Liver (tissue), 9 donors: ENCODE measurements around the gene FRS3. TPM values are rescaled to one million over a fixed set of nuclear protein-coding genes. Genes with fewer than 3 reads are reported as not detected.

Experiments
- DNase-seq: peaks from one replicate; pipeline ENCODE4 v3.0.0-alpha.2; 2017; ENCODE audit warnings: low spot score
- H3K27ac ChIP-seq, 2 donors: one replicate each; pipeline ENCODE4 v1.7.0; 2013; ENCODE audit warnings: inconsistent platforms in 2 of 2, low read length in 2 of 2, control low read depth in 1 of 2, low read depth in 1 of 2, mild to moderate bottlenecking in 1 of 2
- H3K27me3 ChIP-seq, 4 donors: one replicate each; pipeline versions ENCODE4 v1.6.1 to v1.7.0; 2013; ENCODE audit warnings: low read length in 3 of 4, inconsistent platforms in 1 of 4, mild to moderate bottlenecking in 1 of 4, moderate library complexity in 1 of 4; ENCODE audit not compliant: control insufficient read depth in 4 of 4, insufficient read depth in 4 of 4
- H3K36me3 ChIP-seq, 4 donors: one replicate each; pipeline versions ENCODE4 v1.6.1 to v1.7.0; 2013; ENCODE audit warnings: low read length in 3 of 4, mild to moderate bottlenecking in 3 of 4, low read depth in 1 of 4, moderate library complexity in 1 of 4; ENCODE audit not compliant: control insufficient read depth in 4 of 4, insufficient read depth in 3 of 4
- H3K4me1 ChIP-seq, 4 donors: one replicate each; pipeline versions ENCODE4 v1.6.1 to v1.7.0; 2013; ENCODE audit warnings: low read length in 3 of 4, mild to moderate bottlenecking in 3 of 4, moderate library complexity in 1 of 4; ENCODE audit not compliant: control insufficient read depth in 4 of 4, insufficient read depth in 4 of 4
- H3K4me3 ChIP-seq, 3 donors: one replicate each; pipeline versions ENCODE4 v1.6.1 to v1.7.0; 2013; ENCODE audit warnings: low read length in 3 of 3, control low read depth in 1 of 3, low read depth in 1 of 3, mild to moderate bottlenecking in 1 of 3
- H3K9ac ChIP-seq, 2 donors: one replicate each; pipeline ENCODE4 v1.7.0; 2013; ENCODE audit warnings: low read length in 2 of 2, mild to moderate bottlenecking in 2 of 2, moderate library complexity in 2 of 2, control low read depth in 1 of 2, low read depth in 1 of 2
- H3K9me3 ChIP-seq, 4 donors: one replicate each; pipeline versions ENCODE4 v1.6.1 to v1.7.0; 2013; ENCODE audit warnings: low read length in 3 of 4; ENCODE audit not compliant: control insufficient read depth in 4 of 4
- ATF3 ChIP-seq: IDR thresholded peaks from 2 replicates; pipeline ENCODE4 v1.6.1; 2016; ENCODE audit warnings: antibody characterized with exemption
- CTCF ChIP-seq: fragments of 150-350 bp; IDR thresholded peaks from 2 replicates; pipeline ENCODE4 v1.5.1; 2017; ENCODE audit warnings: improper control_type of control experiment, low read depth, low read length; ENCODE audit not compliant: missing input control
- EGR1 ChIP-seq, 2 donors: IDR thresholded peaks; 2 replicates each; pipeline ENCODE4 v1.6.1; 2016 to 2018; ENCODE audit warnings: antibody characterized with exemption in 2 of 2, low read depth in 2 of 2
- FOXA1 ChIP-seq: IDR thresholded peaks from 2 replicates; pipeline ENCODE4 v1.6.1; 2016; ENCODE audit warnings: antibody characterized with exemption
- FOXA2 ChIP-seq: IDR thresholded peaks from 2 replicates; pipeline ENCODE4 v1.6.1; 2016; ENCODE audit warnings: antibody characterized with exemption
- GABPA ChIP-seq, 2 donors: IDR thresholded peaks in 1 of 2; conservative IDR thresholded peaks in 1 of 2; 2 replicates each; pipeline ENCODE4 v1.6.1; 2016; ENCODE audit warnings: antibody characterized with exemption in 2 of 2, mild to moderate bottlenecking in 1 of 2, moderate library complexity in 1 of 2
- HNF4A ChIP-seq, 2 donors: conservative IDR thresholded peaks; 2 replicates each; pipeline ENCODE4 v1.6.1; 2016; ENCODE audit warnings: antibody characterized with exemption in 2 of 2, mild to moderate bottlenecking in 2 of 2
- HNF4G ChIP-seq: IDR thresholded peaks from 2 replicates; pipeline ENCODE4 v1.6.1; 2016; ENCODE audit warnings: antibody characterized with exemption
- JUND ChIP-seq, 2 donors: IDR thresholded peaks; 2 replicates each; pipeline ENCODE4 v1.6.1; 2016; ENCODE audit warnings: antibody characterized with exemption in 2 of 2
- MAX ChIP-seq: IDR thresholded peaks from 2 replicates; pipeline ENCODE4 v1.6.1; 2016; ENCODE audit warnings: antibody characterized with exemption
- NR2F2 ChIP-seq: IDR thresholded peaks from 2 replicates; pipeline ENCODE4 v1.6.1; 2016; ENCODE audit warnings: antibody characterized with exemption
- RAD21 ChIP-seq, 2 donors: IDR thresholded peaks; 2 replicates each; pipeline ENCODE4 v1.6.1; 2016; ENCODE audit warnings: antibody characterized with exemption in 2 of 2, mild to moderate bottlenecking in 2 of 2
- RXRA ChIP-seq, 2 donors: IDR thresholded peaks; 2 replicates each; pipeline ENCODE4 v1.6.1; 2017 to 2018; ENCODE audit warnings: antibody characterized with exemption in 2 of 2, mild to moderate bottlenecking in 1 of 2
- SP1 ChIP-seq: IDR thresholded peaks from 2 replicates; pipeline ENCODE4 v1.6.1; 2018; ENCODE audit warnings: antibody characterized with exemption, mild to moderate bottlenecking
- TAF1 ChIP-seq: conservative IDR thresholded peaks from 2 replicates; pipeline ENCODE4 v1.6.1; 2016; ENCODE audit warnings: antibody characterized with exemption, mild to moderate bottlenecking
- YY1 ChIP-seq: IDR thresholded peaks from 2 replicates; pipeline ENCODE4 v1.6.1; 2016; ENCODE audit warnings: antibody characterized with exemption, mild to moderate bottlenecking
- WGBS: extraction: QIAGEN DNeasy Blood & Tissue Kit; methylation state at CpG from one replicate; pipeline ENCODE4 v1.1.7; 2013; 5-methylcytosine and 5-hydroxymethylcytosine counted together
- polyA plus RNA-seq, 2 donors: library from polyadenylated mRNA; stranded (reverse) in 1 of 2; unstranded in 1 of 2; fragments of 200-250 nt in 1 of 2; fragments of >200 nt in 1 of 2; fragmentation: Nextera tagmentation in 1 of 2; extraction: Ambion mirVana in 1 of 2; gene quantifications; one replicate each; pipeline versions ENCODE4 v1.2.1 to v1.2.3, GENCODE V29; 2013 to 2015
- total RNA-seq, 2 donors: library from RNA; depleted of rRNA; stranded (reverse); fragments of >200 nt; gene quantifications; one replicate each; pipeline ENCODE4 v1.2.3, GENCODE V29; 2014
- TF ChIP-seq, protein P1 (sequence below): IDR thresholded peaks from 2 replicates; pipeline ENCODE4 v1.6.1; 2016; ENCODE audit warnings: antibody characterized with exemption
- TF ChIP-seq, protein P2 (sequence below): IDR thresholded peaks from 2 replicates; pipeline ENCODE4 v1.6.1; 2016; ENCODE audit warnings: antibody characterized with exemption, mild to moderate bottlenecking
- donor health status: healthy.
- donor health status: healthy.
- donor health status: healthy.
- donor health status: healthy.
- donor health status: healthy.

Gene FRS3
- total and polyA plus RNA-seq, 4 donors, result 0.42 to 1.6 (median 1.3) TPM

DNA sequence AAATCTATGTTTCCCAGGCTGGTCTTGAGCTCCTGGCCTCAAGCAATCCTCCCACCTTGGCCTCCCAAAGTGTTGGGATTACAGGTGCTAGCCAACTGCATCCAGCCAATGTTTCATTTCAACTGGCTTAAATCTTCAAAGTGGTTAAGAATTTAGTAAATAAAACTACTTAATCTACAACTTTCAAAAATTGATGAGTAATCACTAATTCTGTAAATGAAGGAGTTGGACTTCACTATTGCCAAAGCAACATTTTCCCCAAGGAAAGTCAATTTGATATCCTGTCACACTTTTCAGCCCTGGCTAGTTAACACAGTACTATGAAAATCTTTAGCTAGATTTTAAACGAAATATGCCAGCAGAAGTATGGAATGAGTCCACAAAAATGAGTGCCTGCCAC lies 11.6 kb upstream of the FRS3 start:
- H3K9me3 ChIP-seq, result no peaks in the 10 kb centered on the region
- TF ChIP-seq HNF4G (no peak), YY1 (no peak), EGR1 (IDR thresholded peaks at IDR 0.05; ENCODE audit: low read depth in 2 of 2) (no peak), RAD21 (IDR thresholded peaks at IDR 0.05) (no peak), TAF1 (no peak), SP1 (no peak), FOXA1 (no peak), RXRA (IDR thresholded peaks at IDR 0.05) (no peak), ATF3 (no peak)
- no peak overlapping the region for H3K9ac ChIP-seq
- peaks cover 1 to 35% (median 22%) of the 10 kb centered on the region in 4 donors for H3K36me3 ChIP-seq
- DNase-seq, result no peak
- no peak overlapping the region for H3K27ac ChIP-seq
- peaks cover 5 to 11% (median 9%) of the 10 kb centered on the region in 4 donors for H3K4me1 ChIP-seq
- 86% methylated on average over 1 of the region's 1 CpG for WGBS
- no peak overlapping the region for H3K4me3 ChIP-seq
- H3K27me3 ChIP-seq, result no peaks in the 10 kb centered on the region

DNA sequence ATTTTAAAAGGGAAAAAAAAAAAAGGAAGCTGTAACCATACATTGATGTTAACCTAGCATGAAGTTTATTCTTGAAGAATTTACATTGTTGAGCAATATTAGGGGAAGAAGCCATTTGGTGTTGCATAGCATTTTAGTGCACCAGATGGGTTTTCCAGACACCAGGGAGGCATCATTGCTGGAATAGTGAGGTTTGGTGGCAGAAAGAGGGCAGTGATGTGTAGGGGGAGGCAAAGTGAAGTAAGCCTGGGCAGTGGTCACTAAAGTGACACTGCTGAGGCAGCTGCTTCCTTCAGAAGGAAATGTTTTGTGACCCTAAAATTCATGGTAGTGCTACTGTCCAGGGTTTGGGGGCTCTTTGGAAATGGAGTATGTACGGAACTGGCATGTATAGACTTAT lies 10.3 kb upstream of the FRS3 start:
- WGBS, result 100% methylated on average over 1 of the region's 1 CpG
- Histone ChIP-seq H3K9me3 (no peaks in the 10 kb centered on the region), H3K27me3 (no peaks in the 10 kb centered on the region), H3K36me3 (peaks cover 0 to 35% (median 15%) of the 10 kb centered on the region in 4 donors), H3K27ac (no peak overlapping the region), H3K4me3 (no peak overlapping the region), H3K9ac (no peak overlapping the region), H3K4me1 (peaks cover 9 to 21% (median 16%) of the 10 kb centered on the region in 4 donors)
- DNase-seq, result no peak
- TF ChIP-seq, protein P1, sequence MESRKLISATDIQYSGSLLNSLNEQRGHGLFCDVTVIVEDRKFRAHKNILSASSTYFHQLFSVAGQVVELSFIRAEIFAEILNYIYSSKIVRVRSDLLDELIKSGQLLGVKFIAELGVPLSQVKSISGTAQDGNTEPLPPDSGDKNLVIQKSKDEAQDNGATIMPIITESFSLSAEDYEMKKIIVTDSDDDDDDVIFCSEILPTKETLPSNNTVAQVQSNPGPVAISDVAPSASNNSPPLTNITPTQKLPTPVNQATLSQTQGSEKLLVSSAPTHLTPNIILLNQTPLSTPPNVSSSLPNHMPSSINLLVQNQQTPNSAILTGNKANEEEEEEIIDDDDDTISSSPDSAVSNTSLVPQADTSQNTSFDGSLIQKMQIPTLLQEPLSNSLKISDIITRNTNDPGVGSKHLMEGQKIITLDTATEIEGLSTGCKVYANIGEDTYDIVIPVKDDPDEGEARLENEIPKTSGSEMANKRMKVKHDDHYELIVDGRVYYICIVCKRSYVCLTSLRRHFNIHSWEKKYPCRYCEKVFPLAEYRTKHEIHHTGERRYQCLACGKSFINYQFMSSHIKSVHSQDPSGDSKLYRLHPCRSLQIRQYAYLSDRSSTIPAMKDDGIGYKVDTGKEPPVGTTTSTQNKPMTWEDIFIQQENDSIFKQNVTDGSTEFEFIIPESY, result no peak
- TF ChIP-seq FOXA1, result no peak
- no peak for TF ChIP-seq JUND (IDR thresholded peaks at IDR 0.05)
- no peak for TF ChIP-seq NR2F2

DNA sequence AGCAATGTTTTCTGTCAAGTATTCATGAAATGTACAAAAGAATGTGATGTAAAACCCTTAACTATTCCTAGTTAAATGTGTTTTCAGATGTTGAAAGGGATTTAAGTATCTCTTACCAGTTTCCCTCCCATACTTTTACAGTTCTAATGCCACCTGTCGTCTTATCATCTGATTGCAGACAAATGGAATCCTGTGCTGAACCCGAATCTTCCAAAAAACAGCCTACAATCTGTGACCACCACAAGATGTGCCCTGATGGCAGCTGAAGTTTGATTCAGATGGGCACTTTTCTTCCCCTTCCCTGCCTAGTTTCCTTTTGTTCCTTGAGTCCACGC lies 9.7 kb upstream of the FRS3 start:
- no peak overlapping the region for H3K27ac ChIP-seq
- no peak for TF ChIP-seq HNF4A (conservative IDR thresholded peaks at IDR 0.05)
- no peak for TF ChIP-seq ATF3
- TF ChIP-seq SP1, result no peak
- TF ChIP-seq, protein P1, result no peak
- no peak for TF ChIP-seq RXRA (IDR thresholded peaks at IDR 0.05)
- TF ChIP-seq, protein P2, sequence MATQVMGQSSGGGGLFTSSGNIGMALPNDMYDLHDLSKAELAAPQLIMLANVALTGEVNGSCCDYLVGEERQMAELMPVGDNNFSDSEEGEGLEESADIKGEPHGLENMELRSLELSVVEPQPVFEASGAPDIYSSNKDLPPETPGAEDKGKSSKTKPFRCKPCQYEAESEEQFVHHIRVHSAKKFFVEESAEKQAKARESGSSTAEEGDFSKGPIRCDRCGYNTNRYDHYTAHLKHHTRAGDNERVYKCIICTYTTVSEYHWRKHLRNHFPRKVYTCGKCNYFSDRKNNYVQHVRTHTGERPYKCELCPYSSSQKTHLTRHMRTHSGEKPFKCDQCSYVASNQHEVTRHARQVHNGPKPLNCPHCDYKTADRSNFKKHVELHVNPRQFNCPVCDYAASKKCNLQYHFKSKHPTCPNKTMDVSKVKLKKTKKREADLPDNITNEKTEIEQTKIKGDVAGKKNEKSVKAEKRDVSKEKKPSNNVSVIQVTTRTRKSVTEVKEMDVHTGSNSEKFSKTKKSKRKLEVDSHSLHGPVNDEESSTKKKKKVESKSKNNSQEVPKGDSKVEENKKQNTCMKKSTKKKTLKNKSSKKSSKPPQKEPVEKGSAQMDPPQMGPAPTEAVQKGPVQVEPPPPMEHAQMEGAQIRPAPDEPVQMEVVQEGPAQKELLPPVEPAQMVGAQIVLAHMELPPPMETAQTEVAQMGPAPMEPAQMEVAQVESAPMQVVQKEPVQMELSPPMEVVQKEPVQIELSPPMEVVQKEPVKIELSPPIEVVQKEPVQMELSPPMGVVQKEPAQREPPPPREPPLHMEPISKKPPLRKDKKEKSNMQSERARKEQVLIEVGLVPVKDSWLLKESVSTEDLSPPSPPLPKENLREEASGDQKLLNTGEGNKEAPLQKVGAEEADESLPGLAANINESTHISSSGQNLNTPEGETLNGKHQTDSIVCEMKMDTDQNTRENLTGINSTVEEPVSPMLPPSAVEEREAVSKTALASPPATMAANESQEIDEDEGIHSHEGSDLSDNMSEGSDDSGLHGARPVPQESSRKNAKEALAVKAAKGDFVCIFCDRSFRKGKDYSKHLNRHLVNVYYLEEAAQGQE, result no peak
- TF ChIP-seq EGR1 (IDR thresholded peaks at IDR 0.05; ENCODE audit: low read depth in 2 of 2), result no peak
- no peak for TF ChIP-seq HNF4G
- no peak for TF ChIP-seq JUND (IDR thresholded peaks at IDR 0.05)
- no peak for TF ChIP-seq MAX
- TF ChIP-seq FOXA2, result no peak
- TF ChIP-seq GABPA (IDR thresholded peaks at IDR 0.05 in 1 of 2, conservative IDR thresholded peaks at IDR 0.05 in 1 of 2), result no peak
- TF ChIP-seq FOXA1, result no peak
- no peak for TF ChIP-seq NR2F2
- no peak for TF ChIP-seq TAF1
- no peak for TF ChIP-seq CTCF
- 74% methylated on average over 3 of the region's 3 CpGs for WGBS
- no peak overlapping the region for H3K9ac ChIP-seq
- no peak for DNase-seq
- H3K9me3 ChIP-seq, result no peaks in the 10 kb centered on the region
- H3K4me1 ChIP-seq, result peaks cover 9 to 21% (median 16%) of the 10 kb centered on the region in 4 donors
- H3K36me3 ChIP-seq, result peaks cover 0 to 29% (median 15%) of the 10 kb centered on the region in 4 donors
- H3K4me3 ChIP-seq, result no peak overlapping the region
- H3K27me3 ChIP-seq, result no peaks in the 10 kb centered on the region
